CD14-positive monocyte (primary cell): ENCODE results near the gene NUDCD3. TPM values are rescaled to one million over a fixed set of nuclear protein-coding genes. Genes with fewer than 3 reads are reported as not detected.

Source experiments
- DNase-seq, 3 donors: peaks; one replicate each; pipeline ENCODE4 v3.0.0-alpha.2; 2011 to 2022
- H2AFZ ChIP-seq: 2 replicates; pipeline ENCODE4 v1.6.0; 2012; ENCODE audit warnings: mild to moderate bottlenecking, low read depth, low read length, inconsistent platforms; ENCODE audit not compliant: insufficient read depth, poor library complexity, severe bottlenecking
- H3K27ac ChIP-seq, 2 donors: 1 replicate in 1 of 2; 2 replicates in 1 of 2; pipeline ENCODE4 v1.5.1; 2012 to 2013; ENCODE audit warnings: low read length in 2 of 2, control low read depth in 1 of 2, inconsistent platforms in 1 of 2, low read depth in 1 of 2, mild to moderate bottlenecking in 1 of 2
- H3K27me3 ChIP-seq, 2 donors: one replicate each; pipeline versions ENCODE4 v1.6.0 to v1.6.1; 2011 to 2013; ENCODE audit warnings: low read length in 2 of 2; ENCODE audit not compliant: control insufficient read depth in 2 of 2, insufficient read depth in 2 of 2
- H3K36me3 ChIP-seq, 2 donors: replicated peaks in 1 of 2; 1 replicate in 1 of 2; 2 replicates in 1 of 2; pipeline versions ENCODE4 v1.5.1 to v1.6.1; 2012 to 2013; ENCODE audit warnings: low read length in 2 of 2, control low read depth in 1 of 2, inconsistent platforms in 1 of 2, mild to moderate bottlenecking in 1 of 2; ENCODE audit not compliant: insufficient read depth in 2 of 2, control insufficient read depth in 1 of 2
- H3K4me1 ChIP-seq, 2 donors: 1 replicate in 1 of 2; 2 replicates in 1 of 2; pipeline versions ENCODE4 v1.5.1 to v1.6.1; 2012 to 2013; ENCODE audit warnings: low read length in 2 of 2, control low read depth in 1 of 2, inconsistent platforms in 1 of 2, mild to moderate bottlenecking in 1 of 2, moderate library complexity in 1 of 2; ENCODE audit not compliant: insufficient read depth in 2 of 2, control insufficient read depth in 1 of 2
- H3K4me2 ChIP-seq: replicated peaks from 2 replicates; pipeline ENCODE3; 2012; ENCODE audit warnings: low read length, moderate library complexity, mild to moderate bottlenecking; ENCODE audit not compliant: poor library complexity, severe bottlenecking; ENCODE audit errors: extremely low read depth
- H3K4me3 ChIP-seq, 3 experiments: fragments of 200-600 bp in 1 of 3; sonication (generic) in 1 of 3; replicated peaks in 1 of 3; 1 replicate in 2 of 3; 2 replicates in 1 of 3; pipeline ENCODE4 v1.5.1; 2011 to 2013; ENCODE audit warnings: low read length in 3 of 3, mild to moderate bottlenecking in 3 of 3, control low read depth in 2 of 3, low read depth in 2 of 3, inconsistent platforms in 1 of 3, moderate library complexity in 1 of 3
- H3K79me2 ChIP-seq: 2 replicates; pipeline ENCODE4 v1.6.0; 2012; ENCODE audit warnings: mild to moderate bottlenecking, control low read depth, inconsistent platforms, low read length, moderate library complexity; ENCODE audit not compliant: insufficient read depth
- H3K9ac ChIP-seq: 2 replicates; pipeline ENCODE4 v1.6.0; 2017; ENCODE audit warnings: low read length, mild to moderate bottlenecking; ENCODE audit not compliant: insufficient read depth, poor library complexity, severe bottlenecking
- H3K9me3 ChIP-seq, 2 donors: replicated peaks in 1 of 2; 1 replicate in 1 of 2; 2 replicates in 1 of 2; pipeline versions ENCODE4 v1.5.1 to v1.6.1; 2012 to 2013; ENCODE audit warnings: low read length in 2 of 2, control low read depth in 1 of 2; ENCODE audit not compliant: control insufficient read depth in 1 of 2, insufficient read depth in 1 of 2
- H4K20me1 ChIP-seq: 2 replicates; pipeline ENCODE4 v1.6.0; 2012; ENCODE audit warnings: mild to moderate bottlenecking, low read length, control low read depth, moderate library complexity; ENCODE audit not compliant: insufficient read depth
- H3K27ac Mint-ChIP-seq, 7 donors: one replicate each; pipeline ENCODE4 v1.8.0; 2020; ENCODE audit warnings: mild to moderate bottlenecking in 7 of 7, mixed read lengths in 7 of 7, moderate library complexity in 6 of 7, inconsistent platforms in 2 of 7
- H3K27me3 Mint-ChIP-seq, 3 donors: one replicate each; pipeline ENCODE4 v1.8.0; 2021 to 2022; ENCODE audit warnings: low read depth in 3 of 3, mild to moderate bottlenecking in 3 of 3, mixed read lengths in 3 of 3, moderate library complexity in 3 of 3, inconsistent platforms in 1 of 3
- H3K36me3 Mint-ChIP-seq, 2 donors: one replicate each; pipeline ENCODE4 v1.8.0; 2020; ENCODE audit warnings: mixed read lengths in 2 of 2, inconsistent platforms in 1 of 2, mild to moderate bottlenecking in 1 of 2
- H3K4me1 Mint-ChIP-seq: one replicate; pipeline ENCODE4 v1.8.0; 2020; ENCODE audit warnings: mild to moderate bottlenecking, mixed read lengths
- H3K4me3 Mint-ChIP-seq, 2 donors: one replicate each; pipeline ENCODE4 v1.8.0; 2020; ENCODE audit warnings: mild to moderate bottlenecking in 2 of 2, mixed read lengths in 2 of 2, moderate library complexity in 1 of 2
- H3K9me3 Mint-ChIP-seq, 7 donors: one replicate each; pipeline ENCODE4 v1.8.0; 2020 to 2022; ENCODE audit warnings: mixed read lengths in 7 of 7, mild to moderate bottlenecking in 6 of 7, moderate library complexity in 6 of 7, inconsistent platforms in 2 of 7
- CTCF ChIP-seq: fragments of 200-600 bp; IDR thresholded peaks from one replicate; pipeline ENCODE4 v1.8.0; 2022; ENCODE audit warnings: antibody characterized with exemption, mild to moderate bottlenecking
- WGBS: methylation state at CpG from one replicate; pipeline ENCODE4 v1.1.5; 2013; ENCODE audit warnings: missing lambda C conversion rate; ENCODE audit not compliant: insufficient coverage; 5-methylcytosine and 5-hydroxymethylcytosine counted together
- intact Hi-C, 2 donors: fragments of 100-400 bp; cut with micrococcal nuclease; formaldehyde crosslinking; loops; one replicate each; pipeline versions ENCODE4 v1.15.0 to v1.15.1; 2023
- polyA plus RNA-seq, 3 donors: library from polyadenylated mRNA; depleted of rRNA in 1 of 3; unstranded in 2 of 3; stranded (reverse) in 1 of 3; fragments of 300-500 nt in 2 of 3; fragments of >200 nt in 1 of 3; fragmentation: Illumina TruSeq in 2 of 3; gene quantifications; 1 replicate in 2 of 3; 2 replicates in 1 of 3; pipeline ENCODE4 v1.2.3, GENCODE V29; 2012 to 2021

Gene NUDCD3
- polyA plus RNA-seq, 3 donors, result 13.6 to 26.5 (median 21.6) TPM

GRCh38 chr7:44521347-44522095 is 31.1 kb upstream of the NUDCD3 start:
- no peaks in the 10 kb centered on the region for H4K20me1 ChIP-seq
- no peaks in the 10 kb centered on the region for H3K36me3 Mint-ChIP-seq

GRCh38 chr7:44520574-44520973 is 30.1 kb upstream of the NUDCD3 start:
- no peak for DNase-seq
- Histone ChIP-seq H3K79me2 (no peaks in the 10 kb centered on the region), H3K4me1 (no peaks in the 10 kb centered on the region), H3K9me3 (peaks cover 0 to 9% of the 10 kb centered on the region in 2 donors), H4K20me1 (no peaks in the 10 kb centered on the region), H3K9ac (no peak overlapping the region), H3K4me3 (no peak overlapping the region), H3K27me3 (no peaks in the 10 kb centered on the region), H3K27ac (no peak overlapping the region), H3K36me3 (no peaks in the 10 kb centered on the region), H3K4me2 (no peak overlapping the region), H2AFZ (no peak overlapping the region)
- 100% methylated on average over 5 of the region's 5 CpGs for WGBS
- H3K36me3 Mint-ChIP-seq, result no peaks in the 10 kb centered on the region
- peaks cover 2 to 3% (median 3%) of the 10 kb centered on the region in 3 donors for H3K27me3 Mint-ChIP-seq
- intact Hi-C loops, result no loop called here
- H3K27ac Mint-ChIP-seq, result no peak overlapping the region
- TF ChIP-seq CTCF, result no peak
- no peak overlapping the region for H3K4me3 Mint-ChIP-seq
- H3K9me3 Mint-ChIP-seq, result peaks cover 7 to 18% (median 13%) of the 10 kb centered on the region in 7 donors
- H3K4me1 Mint-ChIP-seq, result no peaks in the 10 kb centered on the region

More at GRCh38 chr7:44521347-44522095, 31.1 kb upstream of the NUDCD3 start:
- Histone ChIP-seq H3K4me1 (no peaks in the 10 kb centered on the region), H3K4me2 (no peak overlapping the region), H2AFZ (no peak overlapping the region), H3K27ac (no peak overlapping the region), H3K79me2 (no peaks in the 10 kb centered on the region), H3K27me3 (no peaks in the 10 kb centered on the region), H3K4me3 (no peak overlapping the region), H3K9ac (no peak overlapping the region), H3K9me3 (peaks cover 5 to 18% of the 10 kb centered on the region in 2 donors), H3K36me3 (no peaks in the 10 kb centered on the region)
- TF ChIP-seq CTCF, result no peak
- DNase-seq, result no peak
- peaks cover 10 to 24% (median 20%) of the 10 kb centered on the region in 7 donors for H3K9me3 Mint-ChIP-seq
- H3K27me3 Mint-ChIP-seq, result peaks cover 2 to 3% (median 3%) of the 10 kb centered on the region in 3 donors
- intact Hi-C loops, result no loop called here
- 97% methylated on average over 13 of the region's 15 CpGs for WGBS
- peak overlapping the region in 1 of 7 donors; percentile 38 for H3K27ac Mint-ChIP-seq
- H3K4me1 Mint-ChIP-seq, result no peaks in the 10 kb centered on the region
- H3K4me3 Mint-ChIP-seq, result no peak overlapping the region
